Measurements from ENCODE around the gene CLSTN2.

The CLSTN2 gene

DNA sequence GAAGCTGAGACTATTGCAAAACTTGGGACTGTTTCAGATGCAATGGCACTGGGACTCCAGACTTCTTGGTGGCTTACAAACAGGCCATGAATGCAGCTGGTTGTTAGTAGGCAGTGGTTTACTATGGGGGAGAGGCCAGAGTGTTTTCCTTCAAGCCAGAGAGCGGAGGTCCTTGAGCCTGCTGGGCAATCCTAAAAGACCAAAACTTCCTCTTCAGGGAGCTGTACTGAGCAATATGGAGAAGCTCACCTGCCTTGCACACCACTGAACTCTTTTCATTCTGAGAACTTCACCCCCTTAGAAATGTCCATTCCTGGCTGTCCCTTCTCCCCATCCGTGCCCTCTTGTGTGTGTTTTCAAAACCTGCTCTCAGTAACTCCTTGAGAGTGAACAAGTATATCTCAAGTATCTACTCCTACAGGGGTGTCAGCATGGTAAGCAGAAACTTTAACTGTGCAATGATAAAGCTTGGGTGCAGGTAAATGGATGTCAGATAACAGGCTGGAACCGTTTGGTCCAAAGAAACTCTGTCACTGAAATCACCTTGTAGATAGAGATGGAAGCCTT, 213.9 kb downstream of the CLSTN2 start:
- no peak for DNase-seq (ENCODE audit: low read depth, low spot score)

DNA sequence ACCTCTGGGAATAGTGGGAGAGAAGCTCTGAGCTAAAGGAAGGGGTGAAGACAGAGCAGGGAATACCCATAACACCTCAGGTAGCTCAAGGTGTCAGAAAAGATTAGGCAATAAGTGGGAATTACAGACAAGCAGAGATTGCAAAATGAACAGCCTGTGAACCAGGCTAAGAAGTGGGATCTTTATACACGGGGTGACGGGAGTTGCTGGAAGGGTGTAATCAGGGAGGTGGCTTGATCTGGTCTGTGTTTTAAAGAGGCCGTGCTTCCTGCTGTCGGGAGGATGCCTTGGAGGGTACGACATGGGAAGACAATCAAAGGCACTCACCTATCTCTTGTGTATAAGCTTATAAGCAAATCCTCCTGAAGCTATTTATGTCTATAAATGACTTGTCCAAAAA, 216.3 kb downstream of the CLSTN2 start:
- DNase-seq (ENCODE audit: low read depth, low spot score), result no peak

DNA sequence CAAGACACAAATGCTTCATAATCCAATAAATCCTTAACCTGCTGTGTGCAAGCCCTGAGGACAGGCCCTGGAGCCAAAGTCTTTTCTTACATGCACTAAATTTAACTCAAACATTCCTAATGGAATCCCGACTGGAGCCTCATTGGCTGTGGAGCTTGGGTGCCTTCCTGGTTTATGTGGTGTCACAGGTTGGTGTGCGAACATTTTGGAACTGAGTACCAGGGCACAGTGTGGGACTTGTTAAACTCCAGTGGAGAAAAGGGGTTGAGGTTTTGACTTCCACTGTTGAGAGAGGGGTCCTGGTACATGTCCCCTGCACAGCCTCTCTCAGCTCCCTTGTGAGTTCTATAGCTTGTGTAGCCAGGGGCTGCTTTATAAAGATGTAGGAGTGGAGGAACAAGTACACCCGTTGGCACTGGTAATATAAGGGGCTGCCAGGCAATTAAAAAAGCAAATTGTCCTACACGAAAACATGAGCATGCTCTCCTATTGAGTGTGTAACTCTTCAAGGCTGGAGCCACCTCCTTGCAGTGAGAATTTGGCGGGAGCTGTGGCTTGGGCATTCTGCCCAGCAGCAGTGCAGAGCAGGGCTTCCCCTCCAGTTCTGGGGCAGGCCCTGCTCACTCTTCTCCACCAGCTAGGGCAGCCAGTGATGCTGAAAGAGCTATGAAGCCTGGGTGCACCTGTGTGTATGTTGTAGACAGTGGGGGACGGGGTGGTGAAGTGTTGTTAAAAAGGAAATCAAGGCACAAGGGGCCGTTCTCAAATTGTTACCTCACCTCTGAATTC, 218.1 kb downstream of the CLSTN2 start:
- no peak for DNase-seq (ENCODE audit: low read depth, low spot score)

GRCh38 chr3:140153736-140154135, 218.8 kb downstream of the CLSTN2 start:
- DNase-seq (ENCODE audit: low read depth, low spot score), result no peak

DNA sequence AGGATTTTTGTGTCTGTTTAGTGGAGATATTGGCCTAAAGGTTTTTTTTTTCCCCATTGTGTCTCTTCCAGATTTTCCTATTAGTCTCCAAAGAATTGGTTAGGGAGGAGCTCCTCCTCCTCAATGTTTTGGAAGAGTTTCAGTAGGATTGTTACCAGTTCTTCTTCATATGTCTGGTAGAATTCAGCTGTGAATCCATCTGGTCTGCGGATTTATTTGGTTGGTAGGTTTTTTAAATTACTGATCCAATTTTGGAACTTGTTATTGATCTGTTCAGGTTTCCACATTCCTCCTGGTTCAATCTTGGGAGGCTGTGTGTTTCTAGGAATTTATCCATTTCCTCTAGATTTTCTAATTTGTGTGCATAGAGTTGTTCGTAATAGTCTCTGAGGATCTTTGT, 222.2 kb downstream of the CLSTN2 start:
- DNase-seq (ENCODE audit: low read depth, low spot score), result no peak

GRCh38 chr3:140159646-140160045, 224.7 kb downstream of the CLSTN2 start:
- DNase-seq (ENCODE audit: low read depth, low spot score), result no peak

- no peak for DNase-seq (ENCODE audit: low read depth, low spot score)
Observed at GRCh38 chr3:140160553-140160952, 225.6 kb downstream of the CLSTN2 start.

DNA sequence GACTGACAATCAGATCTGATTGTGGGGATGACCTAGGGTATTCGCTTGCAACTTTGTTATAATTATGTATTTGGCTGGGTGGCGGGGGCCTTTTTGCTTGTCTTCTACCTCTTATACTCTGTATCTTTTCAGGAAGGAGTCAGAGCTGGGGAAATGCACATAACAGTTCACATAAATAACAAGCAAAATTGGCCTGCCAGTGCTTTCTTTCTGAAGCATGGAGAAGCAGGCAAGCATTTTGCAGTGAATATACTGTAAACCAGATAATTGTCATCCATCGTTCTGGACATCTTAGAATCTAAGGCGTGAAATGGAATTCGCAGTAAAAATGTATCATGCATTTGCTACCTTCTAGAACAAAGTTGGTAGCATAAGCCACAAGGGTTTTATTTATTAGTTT, 227.6 kb downstream of the CLSTN2 start:
- DNase-seq (ENCODE audit: low read depth, low spot score), result no peak

GRCh38 chr3:140163159-140163763, 228.3 kb downstream of the CLSTN2 start:
- no peak for DNase-seq (ENCODE audit: low read depth, low spot score)

DNA sequence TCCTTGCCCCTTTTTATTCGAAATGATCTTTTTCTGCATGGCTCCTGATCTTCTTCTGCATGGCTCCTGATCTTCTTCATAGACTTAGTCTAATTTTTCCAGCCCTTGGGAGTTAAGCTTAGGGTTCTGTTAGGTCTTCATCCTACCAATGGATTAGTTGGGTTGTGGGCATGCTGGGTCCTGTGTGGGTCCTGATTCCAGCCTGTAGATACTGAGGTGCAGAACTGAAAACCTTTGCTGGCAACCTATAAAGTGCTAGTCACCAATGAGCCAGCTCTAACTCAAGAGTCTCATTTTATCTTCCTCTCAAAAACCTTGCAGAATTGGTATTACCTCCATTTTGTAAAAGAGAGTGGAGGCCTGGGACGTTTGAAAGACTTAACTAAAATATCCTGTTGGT, 229.2 kb downstream of the CLSTN2 start:
- DNase-seq (ENCODE audit: low read depth, low spot score), result no peak

DNA sequence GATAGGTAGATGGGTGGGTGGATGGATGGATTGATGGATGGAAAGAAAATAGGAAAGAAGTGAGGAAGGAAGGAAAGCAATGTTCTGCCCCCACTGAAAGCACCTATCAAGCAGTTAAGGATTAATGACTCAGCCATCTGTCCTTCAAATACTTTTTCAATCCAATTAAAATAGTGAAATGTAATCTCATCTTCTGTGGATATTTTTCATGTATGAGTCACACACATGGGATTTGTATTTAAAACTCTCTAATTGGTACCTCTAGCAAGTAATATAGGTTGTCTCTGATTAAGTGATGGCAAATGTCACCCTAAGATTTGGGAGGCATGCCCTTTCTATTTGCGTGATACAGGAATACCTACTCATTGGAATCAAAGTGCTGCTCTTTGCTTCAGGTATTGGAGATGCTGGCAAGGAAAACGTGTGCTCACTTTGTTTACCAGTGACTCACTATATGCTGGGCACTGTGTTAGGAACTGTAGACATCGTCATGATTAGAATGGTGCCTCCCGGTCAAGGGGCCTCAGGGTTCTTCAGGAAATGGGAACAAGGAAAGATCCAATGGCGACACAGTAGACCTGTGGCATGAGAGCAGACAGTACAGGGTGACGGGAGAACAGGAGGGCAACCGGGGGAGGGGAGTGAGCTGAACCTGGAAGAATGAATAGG, 230.1 kb downstream of the CLSTN2 start:
- no peak for DNase-seq (ENCODE audit: low read depth, low spot score)

DNA sequence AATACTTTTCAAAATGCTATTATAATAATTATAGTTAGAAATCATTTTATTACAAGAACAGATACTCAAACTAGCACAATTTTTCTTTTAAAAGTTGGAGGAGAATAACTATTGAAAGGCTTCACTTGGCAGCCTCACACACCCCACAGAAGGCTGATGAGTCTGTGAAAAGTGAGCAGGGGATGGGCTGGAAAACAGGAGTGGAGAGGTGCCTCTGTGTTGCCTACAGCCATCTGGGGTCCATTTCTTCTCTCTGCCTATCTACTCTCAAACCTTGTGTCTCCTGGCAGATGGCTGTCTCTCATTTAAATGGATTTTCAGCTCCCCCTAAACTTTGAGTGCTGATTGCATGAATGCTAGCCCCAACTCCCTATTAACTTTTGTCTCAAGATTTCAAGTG, 230.8 kb downstream of the CLSTN2 start:
- no peak for DNase-seq (ENCODE audit: low read depth, low spot score)

DNA sequence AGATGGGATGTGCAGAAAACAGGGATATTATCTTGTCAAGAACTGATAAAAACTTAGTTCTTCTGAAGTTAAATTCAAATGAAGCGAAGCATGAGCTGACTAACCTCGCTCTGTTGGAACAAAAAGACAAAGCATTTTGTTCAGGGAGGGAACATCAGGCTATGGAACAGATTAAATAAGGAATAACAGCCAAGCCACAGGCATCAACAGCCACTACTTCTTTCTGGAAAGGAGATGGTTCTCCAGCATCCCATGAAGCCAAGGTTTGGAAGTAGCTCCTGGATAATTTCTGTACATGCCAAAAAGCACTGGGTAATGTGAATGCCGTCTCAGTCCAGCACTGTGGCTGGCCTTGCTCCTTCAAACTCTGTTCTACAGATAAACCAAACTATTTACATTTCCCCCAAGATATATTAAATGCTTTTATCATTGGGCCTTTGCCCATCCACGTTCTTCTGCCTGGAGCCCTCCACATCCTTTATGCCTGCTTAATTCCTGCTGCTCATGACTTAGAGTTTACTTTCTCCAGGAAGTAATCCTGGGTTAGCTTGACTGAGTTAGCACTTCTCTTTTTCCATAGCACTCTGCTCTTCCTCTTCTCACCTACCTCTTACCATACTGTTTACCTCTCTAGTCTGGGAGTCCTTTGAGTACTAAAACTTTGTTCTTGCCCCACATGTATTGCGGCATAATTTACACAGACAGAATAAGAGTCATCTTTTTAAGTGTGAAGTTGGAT, 232.0 kb downstream of the CLSTN2 start:
- DNase-seq (ENCODE audit: low read depth, low spot score), result no peak

DNA sequence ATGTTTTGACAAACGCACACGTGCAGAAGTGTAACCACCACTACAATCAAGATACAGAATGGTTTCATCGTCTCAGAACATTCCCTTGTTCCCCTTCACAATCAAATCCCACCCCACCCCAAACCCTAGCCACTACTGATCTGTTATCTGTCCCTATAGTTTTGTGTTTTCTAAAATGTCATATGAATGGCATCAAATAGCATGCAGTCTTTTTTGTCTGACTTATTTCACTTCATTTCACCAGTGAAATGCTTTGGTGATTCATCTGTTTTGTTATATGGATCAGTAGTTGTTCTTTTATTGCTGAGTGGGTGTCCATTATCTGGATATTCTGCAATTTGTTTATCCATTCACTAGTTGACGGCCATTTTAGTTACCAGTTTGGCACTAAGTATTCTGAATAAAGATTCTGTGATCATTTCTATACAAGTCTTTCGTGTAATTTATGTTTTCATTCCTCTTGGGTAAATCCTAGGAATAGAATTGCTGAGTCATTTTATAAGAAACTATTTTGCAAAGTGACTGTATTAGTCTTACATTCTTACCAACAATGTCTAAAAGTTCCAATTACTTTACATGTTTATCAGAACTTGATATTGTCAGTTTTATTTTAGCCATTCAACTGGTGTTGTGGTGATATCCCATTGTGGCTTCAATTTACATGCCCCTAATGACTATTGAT, 232.8 kb downstream of the CLSTN2 start:
- DNase-seq (ENCODE audit: low read depth, low spot score), result no peak

GRCh38 chr3:140170612-140171011, 235.6 kb downstream of the CLSTN2 start:
- DNase-seq (ENCODE audit: low read depth, low spot score), result no peak

DNA sequence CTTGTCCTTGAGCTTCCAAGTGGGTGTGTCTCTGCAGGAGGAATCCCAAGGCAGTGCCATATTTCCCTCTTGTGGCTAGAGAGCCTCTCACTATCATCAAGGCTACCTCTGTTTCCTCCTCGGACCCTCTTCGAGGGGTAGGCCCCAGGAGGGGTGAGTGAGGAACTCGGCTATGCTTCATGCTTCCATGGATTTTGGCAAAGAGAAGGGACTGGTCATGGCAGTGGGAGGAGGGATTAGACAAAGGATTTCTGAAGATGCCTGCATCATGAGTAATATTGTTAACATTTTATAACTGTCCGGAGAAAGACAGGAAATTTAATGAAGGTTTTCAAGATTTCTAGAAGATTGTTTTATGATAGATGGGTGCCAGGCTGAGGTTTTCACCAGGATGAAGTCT, 241.5 kb downstream of the CLSTN2 start:
- no peak for DNase-seq (ENCODE audit: low read depth, low spot score)

DNA sequence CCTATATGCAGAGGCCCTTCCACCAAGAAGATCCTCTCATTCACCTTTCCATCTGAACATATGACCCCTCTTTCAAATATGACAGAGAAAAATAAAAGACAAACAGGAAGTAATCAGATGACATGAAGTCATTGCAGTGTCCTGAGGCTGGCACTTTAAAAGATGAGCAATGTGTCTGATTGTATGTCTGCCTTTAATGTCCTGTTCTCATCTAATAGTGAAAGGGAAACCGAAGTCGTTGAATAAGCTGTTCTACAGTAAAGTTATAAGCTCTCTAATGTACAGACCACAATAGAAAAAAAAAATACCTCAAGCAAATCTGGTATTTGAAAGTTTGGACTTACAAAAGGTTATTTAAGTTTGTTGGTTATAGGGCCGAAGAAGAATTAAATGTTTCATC, 243.0 kb downstream of the CLSTN2 start:
- no peak for DNase-seq (ENCODE audit: low read depth, low spot score)

DNA sequence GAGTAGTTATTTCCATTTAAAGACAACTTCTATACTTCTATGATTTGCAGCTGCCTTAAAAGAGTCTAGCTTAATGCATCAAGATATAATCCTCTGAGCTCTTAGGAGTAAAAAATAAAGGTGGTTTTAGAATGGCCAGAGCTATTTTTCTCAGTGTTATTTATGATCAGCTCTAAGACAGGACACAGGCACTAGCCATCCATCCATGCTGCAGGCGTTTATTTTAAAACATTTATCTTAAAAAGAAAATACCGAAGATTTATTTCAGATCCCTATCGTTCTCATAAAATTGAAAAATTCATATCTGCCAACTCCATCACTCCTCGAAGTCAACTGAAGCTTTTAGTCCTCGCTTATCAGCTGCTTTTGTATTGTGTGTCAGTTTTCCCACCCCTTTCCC, 243.5 kb downstream of the CLSTN2 start:
- DNase-seq (ENCODE audit: low read depth, low spot score), result no peak

DNA sequence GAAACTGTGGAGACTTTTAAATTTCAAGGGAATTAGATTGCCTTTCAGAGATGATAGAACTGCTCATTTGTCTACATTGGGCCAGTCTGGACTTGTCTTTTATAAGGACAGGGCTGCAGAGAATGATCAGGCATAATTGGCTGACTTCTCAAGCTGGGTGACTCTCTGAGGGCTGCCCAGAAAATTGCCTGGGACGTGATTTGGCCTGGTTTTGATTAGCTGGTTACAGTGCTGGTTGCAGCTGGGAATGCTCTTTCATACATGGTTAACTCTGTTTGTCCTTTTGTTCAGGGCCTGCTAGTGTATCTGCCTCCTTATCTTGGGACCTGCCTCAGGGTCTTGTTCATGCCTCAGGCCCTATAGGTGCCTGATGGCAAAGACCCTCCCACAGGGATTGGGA, 245.6 kb downstream of the CLSTN2 start:
- no peak for DNase-seq (ENCODE audit: low read depth, low spot score)

GRCh38 chr3:140185375-140185774, 250.4 kb downstream of the CLSTN2 start:
- DNase-seq (ENCODE audit: low read depth, low spot score), result no peak

- DNase-seq (ENCODE audit: low read depth, low spot score), result no peak
Observed at GRCh38 chr3:140186421-140186920, 251.5 kb downstream of the CLSTN2 start.

All from ELF-1 (cell line).